Esophagus squamous epithelium (tissue), 5 donors: ENCODE results near the gene JUND. TPM values are rescaled to one million over a fixed set of nuclear protein-coding genes. Genes with fewer than 3 reads are reported as not detected.
A peak's percentile ranks its signal among the peaks of the same experiment; 100 is the strongest.

ENCODE experiments used
- DNase-seq: peaks from one replicate; lab custom pipeline; 2025; lab: John Stamatoyannopoulos, UW
- H3K27ac ChIP-seq, 4 donors: fragments of 200-600 bp; sonication (generic); one replicate each; pipeline ENCODE4 v1.5.1; 2016 to 2019; ENCODE audit warnings: mild to moderate bottlenecking in 1 of 4
- H3K27me3 ChIP-seq, 4 donors: fragments of 200-600 bp; sonication (generic); 1 replicate in 3 of 4; 2 replicates in 1 of 4; pipeline versions ENCODE4 v1.5.1 to v1.6.0; 2017 to 2021; ENCODE audit warnings: antibody characterized with exemption in 1 of 4
- H3K36me3 ChIP-seq, 3 donors: fragments of 200-600 bp; sonication (generic); one replicate each; pipeline ENCODE4 v1.5.1; 2016 to 2019
- H3K4me1 ChIP-seq, 3 donors: fragments of 200-600 bp; sonication (generic); one replicate each; pipeline ENCODE4 v1.5.1; 2017 to 2019
- H3K4me3 ChIP-seq, 4 donors: fragments of 200-600 bp; sonication (generic); 1 replicate in 3 of 4; 2 replicates in 1 of 4; pipeline ENCODE4 v1.5.1; 2016 to 2019; ENCODE audit warnings: mild to moderate bottlenecking in 2 of 4, moderate library complexity in 1 of 4
- H3K9me3 ChIP-seq, 3 donors: fragments of 200-600 bp; sonication (generic); one replicate each; pipeline ENCODE4 v1.5.1; 2016 to 2019
- POLR2A ChIP-seq, 4 donors: fragments of 450-650 bp; IDR thresholded peaks; one replicate each; pipeline ENCODE4 v1.6.1; 2017; ENCODE audit warnings: antibody characterized with exemption in 4 of 4, mild to moderate bottlenecking in 4 of 4, moderate library complexity in 3 of 4
- WGBS, 2 donors: methylation state at CpG; one replicate each; pipeline ENCODE4 v1.1.5; 2018; 5-methylcytosine and 5-hydroxymethylcytosine counted together
- intact Hi-C: fragments of 100-400 bp; cut with DNase I; formaldehyde crosslinking; loops from one replicate; pipeline ENCODE4 v1.15.0; 2022
- total RNA-seq, 4 donors: library from RNA; depleted of rRNA; stranded (reverse); fragments of >200 nt; gene quantifications; one replicate each; pipeline ENCODE4 v1.1.0, GENCODE V29; 2016
- TF ChIP-seq, protein P1 (sequence below), 6 experiments: fragments of 450-650 bp in 4 of 6; fragments of 200-600 bp in 2 of 6; sonication (generic) in 2 of 6; IDR thresholded peaks; one replicate each; pipeline ENCODE4 v1.5.1; 2016 to 2019; ENCODE audit warnings: antibody characterized with exemption in 6 of 6, mild to moderate bottlenecking in 4 of 6, moderate library complexity in 4 of 6
- donor health status: DM: yes; HTN: yes; CAD: no.

Gene JUND
- total RNA-seq, 4 donors from 2014 or later, result 71.7 to 192 (median 166) TPM

GRCh38 chr19:18287836-18288772 is 6.7 kb upstream of the JUND start:
- intact Hi-C loops, result no loop called here
- no peaks in the 10 kb centered on the region for H3K27me3 ChIP-seq
- no peaks in the 10 kb centered on the region for H3K9me3 ChIP-seq
- DNase-seq, result no peak
- peaks cover 24 to 78% (median 24%) of the 10 kb centered on the region in 3 donors for H3K4me1 ChIP-seq
- WGBS, 2 donors, result 72 to 73% methylated on average over 19 to 25 of the region's 26 CpGs
- H3K4me3 ChIP-seq, result no peak overlapping the region
- peak overlapping the region in 3 of 4 donors; percentile 20 to 62 (median 41) for H3K27ac ChIP-seq
- H3K36me3 ChIP-seq, result no peaks in the 10 kb centered on the region
- no peak for TF ChIP-seq POLR2A (IDR thresholded peaks at IDR 0.05)
- TF ChIP-seq, protein P1, sequence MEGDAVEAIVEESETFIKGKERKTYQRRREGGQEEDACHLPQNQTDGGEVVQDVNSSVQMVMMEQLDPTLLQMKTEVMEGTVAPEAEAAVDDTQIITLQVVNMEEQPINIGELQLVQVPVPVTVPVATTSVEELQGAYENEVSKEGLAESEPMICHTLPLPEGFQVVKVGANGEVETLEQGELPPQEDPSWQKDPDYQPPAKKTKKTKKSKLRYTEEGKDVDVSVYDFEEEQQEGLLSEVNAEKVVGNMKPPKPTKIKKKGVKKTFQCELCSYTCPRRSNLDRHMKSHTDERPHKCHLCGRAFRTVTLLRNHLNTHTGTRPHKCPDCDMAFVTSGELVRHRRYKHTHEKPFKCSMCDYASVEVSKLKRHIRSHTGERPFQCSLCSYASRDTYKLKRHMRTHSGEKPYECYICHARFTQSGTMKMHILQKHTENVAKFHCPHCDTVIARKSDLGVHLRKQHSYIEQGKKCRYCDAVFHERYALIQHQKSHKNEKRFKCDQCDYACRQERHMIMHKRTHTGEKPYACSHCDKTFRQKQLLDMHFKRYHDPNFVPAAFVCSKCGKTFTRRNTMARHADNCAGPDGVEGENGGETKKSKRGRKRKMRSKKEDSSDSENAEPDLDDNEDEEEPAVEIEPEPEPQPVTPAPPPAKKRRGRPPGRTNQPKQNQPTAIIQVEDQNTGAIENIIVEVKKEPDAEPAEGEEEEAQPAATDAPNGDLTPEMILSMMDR (IDR thresholded peaks at IDR 0.05), result no peak

DNA sequence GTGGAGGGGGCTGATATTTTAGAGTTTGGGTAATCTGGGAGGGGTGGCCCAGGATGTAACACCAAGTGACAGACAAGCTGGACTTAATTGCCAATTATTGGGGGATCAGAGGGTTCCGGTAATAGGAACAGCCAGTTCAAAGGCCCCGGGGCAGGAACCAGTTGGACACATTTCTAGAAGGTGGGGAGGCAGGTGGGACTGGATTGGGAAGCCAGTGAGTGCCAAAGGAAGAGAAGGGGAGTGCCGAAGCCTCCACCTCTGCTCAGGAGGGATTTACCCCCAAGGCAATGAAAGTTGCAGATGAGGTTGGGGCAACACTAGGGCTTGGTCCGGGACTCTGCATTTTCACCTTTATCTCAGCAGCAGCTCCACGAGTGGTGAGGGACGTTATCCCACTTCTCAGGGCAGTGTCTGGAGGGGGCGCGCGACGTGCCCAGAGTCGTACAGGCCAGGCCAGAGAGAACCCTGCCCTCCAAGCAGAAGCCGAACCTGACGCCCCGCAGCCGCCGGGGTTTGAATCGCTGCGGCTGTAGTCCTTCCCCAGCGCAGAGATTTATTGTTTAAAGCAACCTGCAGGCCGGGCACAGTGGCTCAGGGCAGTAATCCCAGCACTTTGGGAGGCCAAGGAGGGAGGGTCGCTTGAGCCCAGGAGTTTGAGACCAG is 5.7 kb upstream of the JUND start:
- 43 to 57% methylated on average over 4 to 11 of the region's 21 CpGs for WGBS, 2 donors
- no peak overlapping the region for H3K4me3 ChIP-seq
- no peaks in the 10 kb centered on the region for H3K36me3 ChIP-seq
- H3K4me1 ChIP-seq, result peaks cover 26 to 78% (median 27%) of the 10 kb centered on the region in 3 donors
- H3K27ac ChIP-seq, result peak overlapping the region in 3 of 4 donors; percentile 20 to 62 (median 54)
- DNase-seq, result no peak
- intact Hi-C loops, result no loop called here
- H3K27me3 ChIP-seq, result no peaks in the 10 kb centered on the region
- H3K9me3 ChIP-seq, result no peaks in the 10 kb centered on the region
- no peak for TF ChIP-seq POLR2A (IDR thresholded peaks at IDR 0.05)
- TF ChIP-seq, protein P1 (IDR thresholded peaks at IDR 0.05), result no peak

DNA sequence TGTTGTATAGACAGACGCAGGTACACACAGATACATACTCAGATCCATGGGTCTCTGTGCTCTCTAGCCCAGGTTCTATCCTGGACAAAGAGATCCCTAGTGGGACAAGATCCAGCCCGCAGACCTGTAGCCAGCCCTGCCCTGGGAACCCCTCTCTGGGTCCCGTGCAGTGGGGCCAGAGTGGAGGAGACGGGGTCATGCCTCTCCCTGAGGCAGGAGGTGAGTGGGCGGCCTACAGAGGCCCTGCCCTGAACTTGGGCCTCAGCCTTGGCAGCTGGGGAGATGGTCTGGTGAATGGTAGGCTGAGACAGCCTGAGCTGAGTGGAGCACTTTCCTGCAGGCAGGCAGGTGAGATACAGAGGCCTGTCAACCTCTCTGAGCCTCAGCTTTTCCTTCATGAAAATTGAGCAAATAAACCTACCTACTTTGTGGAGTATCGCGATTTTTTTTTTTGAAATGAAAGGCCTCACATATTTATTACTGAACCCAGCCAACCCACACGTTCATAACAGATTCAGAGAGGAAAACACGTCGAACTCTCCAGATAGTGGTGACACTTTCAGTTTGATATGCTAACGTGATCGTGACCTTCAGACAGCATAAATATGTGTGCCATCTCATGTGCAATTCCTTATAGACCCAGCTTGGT is 3.4 kb upstream of the JUND start:
- intact Hi-C loops, result no loop called here
- Histone ChIP-seq H3K4me3 (no peak overlapping the region), H3K9me3 (no peaks in the 10 kb centered on the region), H3K36me3 (no peaks in the 10 kb centered on the region), H3K4me1 (peaks cover 13 to 58% (median 20%) of the 10 kb centered on the region in 3 donors), H3K27ac (peak overlapping the region in 3 of 4 donors; percentile 14 to 68 (median 48)), H3K27me3 (no peaks in the 10 kb centered on the region)
- 38 to 46% methylated on average over 9 to 11 of the region's 12 CpGs for WGBS, 2 donors
- DNase-seq, result no peak
- TF ChIP-seq, protein P1 (IDR thresholded peaks at IDR 0.05), result no peak
- no peak for TF ChIP-seq POLR2A (IDR thresholded peaks at IDR 0.05)

- no peaks in the 10 kb centered on the region for H3K27me3 ChIP-seq
Observed at GRCh38 chr19:18283338-18283737, 1.9 kb upstream of the JUND start.

More at GRCh38 chr19:18283338-18283737, 1.9 kb upstream of the JUND start:
- DNase-seq, result no peak
- Histone ChIP-seq H3K4me3 (no peak overlapping the region), H3K9me3 (no peaks in the 10 kb centered on the region), H3K27ac (peak overlapping the region in 3 of 4 donors; percentile 96 to 100 (median 100)), H3K4me1 (peaks cover 20 to 63% (median 23%) of the 10 kb centered on the region in 3 donors), H3K36me3 (peaks cover 0 to 8% (median 4%) of the 10 kb centered on the region in 3 donors)
- TF ChIP-seq POLR2A (IDR thresholded peaks at IDR 0.05), result no peak
- TF ChIP-seq, protein P1 (IDR thresholded peaks at IDR 0.05), result no peak
- intact Hi-C loops, result no loop called here
- WGBS, 2 donors, result 95 to 97% methylated on average over 4 to 5 of the region's 5 CpGs
